Measurements from ENCODE around the gene PLCB1.

Gene PLCB1

GRCh38 chr20:8320306-8320705, 188.2 kb downstream of the PLCB1 start:
- Mint-ChIP-seq H3K9me3 (no peaks in the 10 kb centered on the region), H3K4me1 (peaks cover 8% of the 10 kb centered on the region), H3K4me3 (no peak overlapping the region), H3K27ac (no peak overlapping the region), H3K36me3 (ENCODE audit: low read depth) (no peaks in the 10 kb centered on the region), H3K27me3 (ENCODE audit: low read depth, poor library complexity) (no peaks in the 10 kb centered on the region)
- DNase-seq, result no peak
- no peak for TF ChIP-seq CTCF (IDR thresholded peaks at IDR 0.05)

GRCh38 chr20:8321001-8321400, 188.9 kb downstream of the PLCB1 start:
- no peak overlapping the region for H3K27ac Mint-ChIP-seq
- DNase-seq, result no peak
- H3K4me3 Mint-ChIP-seq, result no peak overlapping the region
- peaks cover 3% of the 10 kb centered on the region for H3K27me3 Mint-ChIP-seq (ENCODE audit: low read depth, poor library complexity)
- no peaks in the 10 kb centered on the region for H3K9me3 Mint-ChIP-seq
- peaks cover 8% of the 10 kb centered on the region for H3K4me1 Mint-ChIP-seq
- H3K36me3 Mint-ChIP-seq (ENCODE audit: low read depth), result no peaks in the 10 kb centered on the region
- no peak for TF ChIP-seq CTCF (IDR thresholded peaks at IDR 0.05)

GRCh38 chr20:8322662-8323217, 190.7 kb downstream of the PLCB1 start:
- no peak for TF ChIP-seq CTCF (IDR thresholded peaks at IDR 0.05)
- peaks cover 8% of the 10 kb centered on the region for H3K4me1 Mint-ChIP-seq
- H3K9me3 Mint-ChIP-seq, result no peaks in the 10 kb centered on the region
- no peaks in the 10 kb centered on the region for H3K36me3 Mint-ChIP-seq (ENCODE audit: low read depth)
- peaks cover 3% of the 10 kb centered on the region for H3K27me3 Mint-ChIP-seq (ENCODE audit: low read depth, poor library complexity)
- no peak overlapping the region for H3K27ac Mint-ChIP-seq
- no peak for DNase-seq
- no peak overlapping the region for H3K4me3 Mint-ChIP-seq

- Mint-ChIP-seq H3K27ac (no peak overlapping the region), H3K4me3 (no peak overlapping the region), H3K36me3 (ENCODE audit: low read depth) (no peaks in the 10 kb centered on the region), H3K9me3 (no peaks in the 10 kb centered on the region), H3K27me3 (ENCODE audit: low read depth, poor library complexity) (peaks cover 3% of the 10 kb centered on the region), H3K4me1 (peaks cover 23% of the 10 kb centered on the region)
- TF ChIP-seq CTCF (IDR thresholded peaks at IDR 0.05), result no peak
- no peak for DNase-seq
These were observed 194.1 kb downstream of the PLCB1 start for GRCh38 chr20:8326191-8326590.

- Mint-ChIP-seq H3K36me3 (ENCODE audit: low read depth) (no peaks in the 10 kb centered on the region), H3K27me3 (ENCODE audit: low read depth, poor library complexity) (peaks cover 3% of the 10 kb centered on the region), H3K4me3 (no peak overlapping the region), H3K27ac (no peak overlapping the region), H3K4me1 (peaks cover 30% of the 10 kb centered on the region), H3K9me3 (no peaks in the 10 kb centered on the region)
- no peak for TF ChIP-seq CTCF (IDR thresholded peaks at IDR 0.05)
- DNase-seq, result no peak
These were observed 194.8 kb downstream of the PLCB1 start for GRCh38 chr20:8326899-8327298.

- Mint-ChIP-seq H3K4me3 (no peak overlapping the region), H3K27ac (no peak overlapping the region), H3K4me1 (peaks cover 26% of the 10 kb centered on the region), H3K9me3 (no peaks in the 10 kb centered on the region), H3K36me3 (ENCODE audit: low read depth) (no peaks in the 10 kb centered on the region), H3K27me3 (ENCODE audit: low read depth, poor library complexity) (peaks cover 3% of the 10 kb centered on the region)
- TF ChIP-seq CTCF (IDR thresholded peaks at IDR 0.05), result no peak
- no peak for DNase-seq
These were observed 196.1 kb downstream of the PLCB1 start for GRCh38 chr20:8328189-8328588.
